Ovary (tissue), 9 donors: ENCODE measurements around the gene KCMF1. TPM values are rescaled to one million over a fixed set of nuclear protein-coding genes. Genes with fewer than 3 reads are reported as not detected.
A peak's percentile ranks its signal among the peaks of the same experiment; 100 is the strongest.

Experiments used
- DNase-seq, 5 donors: peaks; one replicate each; pipeline ENCODE4 v3.0.0-alpha.2; 2019 to 2020
- H3K27ac ChIP-seq, 2 donors: fragments of 200-600 bp; one replicate each; pipeline versions ENCODE4 v1.5.1 to v1.8.0; 2019 to 2022
- H3K27me3 ChIP-seq: fragments of 200-600 bp; one replicate; pipeline ENCODE4 v1.8.0; 2022
- H3K36me3 ChIP-seq: fragments of 200-600 bp; sonication (generic); one replicate; pipeline ENCODE4 v1.5.1; 2019
- H3K4me1 ChIP-seq: one replicate; pipeline ENCODE4 v1.8.1; 2013; ENCODE audit warnings: mild to moderate bottlenecking, moderate library complexity; ENCODE audit not compliant: insufficient read depth
- H3K4me3 ChIP-seq: fragments of 200-600 bp; sonication (generic); one replicate; pipeline ENCODE4 v1.5.1; 2017
- H3K9me3 ChIP-seq, 2 donors: fragments of 200-600 bp in 1 of 2; sonication (generic) in 1 of 2; one replicate each; pipeline versions ENCODE4 v1.5.1 to v1.8.1; 2013 to 2019; ENCODE audit warnings: mild to moderate bottlenecking in 1 of 2, moderate library complexity in 1 of 2
- CTCF ChIP-seq, 3 donors: fragments of 450-650 bp in 2 of 3; fragments of 200-600 bp in 1 of 3; IDR thresholded peaks; one replicate each; pipeline versions ENCODE4 v1.5.1 to v1.8.0; 2016 to 2022; ENCODE audit warnings: antibody characterized with exemption in 3 of 3, mild to moderate bottlenecking in 1 of 3
- EP300 ChIP-seq: sonication (generic); formaldehyde crosslinking; IDR thresholded peaks from one replicate; pipeline ENCODE4 v1.6.1; 2017; ENCODE audit warnings: antibody characterized with exemption
- POLR2A ChIP-seq: fragments of 450-650 bp; IDR thresholded peaks from one replicate; pipeline ENCODE4 v1.6.1; 2017; ENCODE audit warnings: antibody characterized with exemption, mild to moderate bottlenecking, moderate library complexity
- WGBS, 3 donors: extraction: QIAGEN DNeasy Blood & Tissue Kit in 1 of 3; methylation state at CpG; one replicate each; pipeline versions ENCODE4 v1.1.5 to v1.1.7; 2013 to 2017; 5-methylcytosine and 5-hydroxymethylcytosine counted together
- intact Hi-C, 4 donors: fragments of 100-400 bp; cut with DNase I; formaldehyde crosslinking; loops; one replicate each; pipeline versions ENCODE4 v1.11.0 to v1.15.1; 2022 to 2023
- polyA plus RNA-seq, 2 donors: library from polyadenylated mRNA; stranded (reverse); fragments of 200-250 nt in 1 of 2; fragments of 350-450 nt in 1 of 2; fragmentation: Illumina TruSeq in 1 of 2; extraction: RNeasy Lipid Tissue Mini Kit (QIAGEN cat#74804) in 1 of 2; gene quantifications; one replicate each; pipeline ENCODE4 v1.2.3, GENCODE V29; 2013 to 2014
- total RNA-seq, 7 donors: library from RNA; depleted of rRNA in 2 of 7; stranded (reverse); fragments of >200 nt in 2 of 7; fragmentation: NEBNext Ultra II Directional in 3 of 7; extraction: Animal tissue kit (Norgen Biotek cat#: 25700) in 3 of 7; gene quantifications; one replicate each; pipeline versions ENCODE4 v1.1.0 to v1.2.4, GENCODE V29; 2016 to 2023
- donor health status: DM: no; HTN: no; CAD: no; lungs with moderate emphysema.
- donor health status: DM: no; HTN: no; CAD: no.
- donor health status: Bipolar disorder and iron deficiency.
- donor health status: DM: yes; HTN: yes; CAD: no.
- donor health status: DM: no; HTN: no; CAD: no.
- donor health status: DM: yes; HTN: yes; CAD: no.

The KCMF1 gene
- total and polyA plus RNA-seq, 9 donors = 21.9 to 58.7 (median 53.3) TPM

- no peak overlapping the region for H3K4me3 ChIP-seq
- TF ChIP-seq POLR2A = no peak
- intact Hi-C loops = loop anchor here in 1 of 4 donors (5.0 kb wide), 1 partner anchor 240 kb away; no protein-coding TSS in a partner anchor
These were observed 91.6 kb downstream of the KCMF1 start for GRCh38 chr2:85062565-85062964.

GRCh38 chr2:85063981-85064599 is 93.1 kb downstream of the KCMF1 start:
- no peaks in the 10 kb centered on the region for H3K36me3 ChIP-seq
- no peaks in the 10 kb centered on the region for H3K9me3 ChIP-seq
- no peak overlapping the region for H3K4me3 ChIP-seq
- H3K4me1 ChIP-seq = no peaks in the 10 kb centered on the region
- H3K27me3 ChIP-seq = no peaks in the 10 kb centered on the region
- TF ChIP-seq POLR2A (no peak), CTCF (IDR thresholded peaks at IDR 0.05) (no peak), EP300 (no peak)
- H3K27ac ChIP-seq = no peak overlapping the region
- intact Hi-C loops = loop anchor here in 1 of 4 donors (5.0 kb wide), 1 partner anchor 238 kb away; no protein-coding TSS in a partner anchor
- WGBS, 3 donors = 75 to 82% (median 78%) methylated on average over 5 of the region's 5 CpGs
- no peak for DNase-seq

More at GRCh38 chr2:85062565-85062964, 91.6 kb downstream of the KCMF1 start:
- peaks cover 1% of the 10 kb centered on the region for H3K4me1 ChIP-seq
- no peaks in the 10 kb centered on the region for H3K9me3 ChIP-seq
- no peaks in the 10 kb centered on the region for H3K36me3 ChIP-seq
- H3K27me3 ChIP-seq = no peaks in the 10 kb centered on the region
- WGBS, 3 donors = 51 to 61% (median 52%) methylated on average over 6 of the region's 6 CpGs
- DNase-seq = no peak
- H3K27ac ChIP-seq = no peak overlapping the region

DNA sequence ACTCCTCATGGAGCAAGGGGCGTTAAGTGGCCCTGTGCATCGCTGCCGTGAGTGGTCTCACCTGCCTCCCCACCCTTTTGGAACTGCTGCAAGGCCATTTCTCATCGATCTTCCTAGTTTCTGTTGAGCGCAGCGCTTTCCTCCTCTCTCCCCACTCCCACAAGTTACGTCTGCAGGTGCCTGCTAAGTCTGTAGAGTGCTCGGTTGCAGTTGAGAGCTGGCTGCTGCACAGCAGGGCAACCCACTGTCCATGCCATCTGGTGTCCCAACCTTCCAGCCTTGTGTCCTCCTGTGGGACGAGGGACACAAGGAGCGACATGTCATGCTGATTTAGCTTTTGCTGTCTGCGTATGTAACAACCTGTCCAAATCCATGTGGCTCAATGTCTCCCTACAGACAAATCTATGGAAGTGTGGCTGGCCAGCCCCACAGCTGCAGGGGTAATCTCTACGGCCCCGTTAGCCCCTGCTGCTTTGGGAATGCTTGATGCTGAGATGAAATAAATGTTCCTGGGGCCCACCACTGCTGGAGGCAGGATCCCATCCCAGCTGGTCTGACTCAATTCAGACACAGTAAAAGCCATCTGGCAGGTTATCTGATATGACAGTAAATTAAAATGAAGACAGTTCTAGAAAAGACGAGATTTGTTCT is 94.1 kb downstream of the KCMF1 start:
- intact Hi-C loops = loop anchor here in 3 of 4 donors (5.0 kb wide), 3 partner anchors 67 to 237 kb away; partner anchors contain the start of gene TCF7L1 (in 1 of the 3)
- Histone ChIP-seq H3K4me3 (no peak overlapping the region), H3K9me3 (no peaks in the 10 kb centered on the region), H3K27me3 (no peaks in the 10 kb centered on the region), H3K36me3 (no peaks in the 10 kb centered on the region), H3K4me1 (no peaks in the 10 kb centered on the region), H3K27ac (no peak overlapping the region)
- no peak for TF ChIP-seq EP300
- DNase-seq = no peak
- 40 to 62% (median 50%) methylated on average over 14 of the region's 14 CpGs for WGBS, 3 donors

DNA sequence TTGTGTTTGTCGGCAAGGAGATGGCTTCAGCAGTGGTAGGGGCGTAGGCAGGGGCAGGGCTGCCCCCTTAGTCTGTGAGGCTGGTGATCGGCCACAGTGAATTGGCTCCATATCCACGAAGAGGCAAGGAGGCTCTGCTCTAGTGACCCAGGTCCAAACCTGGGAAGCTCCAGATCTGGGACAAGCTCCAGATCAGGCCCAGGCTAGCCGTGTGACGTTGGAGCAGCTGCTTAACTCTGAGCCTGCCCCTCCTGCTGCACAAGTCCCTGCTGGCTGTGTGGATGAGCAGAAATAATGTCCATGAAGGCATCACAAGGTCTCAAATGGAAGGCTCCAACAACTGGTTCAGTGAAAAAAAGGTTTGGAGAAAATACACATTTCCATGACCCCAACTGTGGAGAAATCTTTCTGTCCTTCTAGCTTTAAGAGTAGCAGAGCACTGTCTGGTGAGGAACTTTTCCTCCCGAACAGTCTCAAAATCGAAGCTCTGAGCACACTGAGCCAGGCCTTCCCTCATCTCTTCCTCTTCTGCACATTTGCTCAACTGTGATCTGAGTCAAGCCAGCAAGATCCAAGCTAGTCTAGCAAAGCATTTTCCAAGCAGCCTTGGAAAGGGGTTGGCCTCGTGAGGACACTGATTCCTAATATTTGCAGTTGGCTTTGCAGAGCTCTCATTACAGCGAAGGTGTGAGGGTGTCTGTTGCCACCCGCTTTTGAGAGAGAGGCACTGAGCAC is 95.2 kb downstream of the KCMF1 start:
- Histone ChIP-seq H3K36me3 (no peaks in the 10 kb centered on the region), H3K9me3 (no peaks in the 10 kb centered on the region), H3K27me3 (no peaks in the 10 kb centered on the region), H3K4me1 (no peaks in the 10 kb centered on the region), H3K4me3 (no peak overlapping the region), H3K27ac (no peak overlapping the region)
- WGBS, 3 donors = 64 to 68% (median 66%) methylated on average over 11 of the region's 11 CpGs
- intact Hi-C loops = loop anchor here in 3 of 4 donors (2.0 to 5.0 kb wide), 3 partner anchors 66 to 233 kb away; partner anchors contain the start of gene TCF7L1 (in 1 of the 3)
- DNase-seq = no peak
- no peak for TF ChIP-seq POLR2A
- TF ChIP-seq EP300 = no peak
- no peak for TF ChIP-seq CTCF (IDR thresholded peaks at IDR 0.05)

- peak overlapping the region; percentile 15 for H3K4me3 ChIP-seq
- WGBS, 3 donors = 3 to 7% (median 4%) methylated on average over 19 of the region's 19 CpGs
- no peaks in the 10 kb centered on the region for H3K27me3 ChIP-seq
- H3K36me3 ChIP-seq = no peaks in the 10 kb centered on the region
- H3K27ac ChIP-seq = no peak overlapping the region
- H3K9me3 ChIP-seq = no peaks in the 10 kb centered on the region
- TF ChIP-seq EP300 (no peak), CTCF (IDR thresholded peaks at IDR 0.05) (peak; percentile 31 to 68 (median 67))
- DNase-seq = peak; percentile 59 to 83 (median 78)
- no peaks in the 10 kb centered on the region for H3K4me1 ChIP-seq
- intact Hi-C loops = loop anchor here in 3 of 4 donors (2.0 to 5.0 kb wide), 3 partner anchors 65 to 232 kb away; partner anchors contain the start of gene TCF7L1 (in 1 of the 3)
These were observed 96.0 kb downstream of the KCMF1 start for GRCh38 chr2:85066874-85067351.
